ENCODE data around the gene XYLB. TPM values are rescaled to one million over a fixed set of nuclear protein-coding genes. Genes with fewer than 3 reads are reported as not detected.
A peak's percentile ranks its signal among the peaks of the same experiment; 100 is the strongest.
"Not testable (repeated sequence)": the region's sequence is repeated elsewhere in the genome, so short reads cannot be mapped to it uniquely, and the experiment has no call there.

The XYLB gene
- total RNA-seq, 1 donor from 2014 or later: 0.45 TPM

DNA sequence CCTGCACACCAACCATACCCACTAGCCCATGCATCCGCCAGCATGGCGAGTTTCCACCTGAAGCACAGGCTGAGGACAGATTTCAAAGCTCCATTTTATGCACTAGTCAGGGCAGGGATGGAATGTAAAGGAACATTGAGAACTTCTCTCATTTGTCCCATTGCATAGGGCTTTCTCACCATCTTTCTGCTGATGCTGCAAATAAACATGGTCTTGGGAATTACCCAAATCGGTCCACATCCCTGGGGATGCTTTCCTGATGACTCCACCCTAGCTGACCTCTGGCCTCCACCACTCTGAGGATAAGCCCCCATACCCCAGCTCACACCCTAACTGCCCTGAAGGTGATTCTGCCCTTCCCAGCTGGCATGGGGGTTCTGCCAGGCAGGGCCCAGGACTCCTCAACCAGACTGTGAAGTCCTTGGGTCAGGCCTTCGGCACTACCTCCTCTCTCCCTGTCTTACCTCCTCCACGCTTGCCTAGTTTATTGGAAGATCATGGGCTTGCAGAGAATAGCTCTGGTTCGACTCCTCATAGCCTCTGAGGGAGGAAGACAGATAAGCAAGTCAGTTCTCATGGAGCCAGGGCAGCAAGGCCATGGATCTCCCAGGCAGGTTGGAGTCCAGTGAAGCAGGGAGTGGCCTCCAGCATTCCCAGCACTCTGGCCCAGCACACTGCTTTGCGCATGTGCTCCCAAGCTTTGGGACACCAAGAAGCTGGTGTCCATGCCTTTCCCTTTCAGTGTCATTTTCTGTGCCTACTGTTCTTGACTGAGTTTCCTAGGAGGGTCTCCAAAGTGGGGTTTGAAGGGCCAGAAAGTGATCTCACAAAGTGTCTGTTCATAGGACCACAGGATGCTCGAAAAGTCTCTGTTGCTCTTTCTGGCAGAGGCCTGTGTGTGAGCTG lies 27.6 kb upstream of the XYLB start:
- intact Hi-C loops (cut with micrococcal nuclease): no loop called here
- ATAC-seq (no peak), DNase-seq (no peak)

DNA sequence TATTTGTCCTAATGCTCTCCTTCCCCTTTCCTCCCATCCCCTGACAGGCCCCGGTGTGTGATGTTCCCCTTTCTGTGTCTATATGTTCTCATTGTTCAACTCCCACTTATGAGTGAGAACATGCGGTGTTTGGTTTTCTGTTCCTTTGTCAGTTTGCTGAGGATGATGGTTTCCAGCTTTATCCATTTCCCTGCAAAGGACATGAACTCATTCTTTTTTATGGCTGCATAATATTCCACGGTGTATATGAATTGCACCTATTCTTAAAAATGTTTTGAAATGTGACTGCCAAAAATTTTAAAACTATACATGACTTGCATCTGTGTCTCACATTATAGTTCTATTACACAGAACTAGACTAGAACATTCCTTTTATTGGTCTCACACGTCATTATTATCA lies 25.9 kb upstream of the XYLB start:
- ATAC-seq; intact Hi-C loops (cut with micrococcal nuclease); DNase-seq: not testable (repeated sequence)

DNA sequence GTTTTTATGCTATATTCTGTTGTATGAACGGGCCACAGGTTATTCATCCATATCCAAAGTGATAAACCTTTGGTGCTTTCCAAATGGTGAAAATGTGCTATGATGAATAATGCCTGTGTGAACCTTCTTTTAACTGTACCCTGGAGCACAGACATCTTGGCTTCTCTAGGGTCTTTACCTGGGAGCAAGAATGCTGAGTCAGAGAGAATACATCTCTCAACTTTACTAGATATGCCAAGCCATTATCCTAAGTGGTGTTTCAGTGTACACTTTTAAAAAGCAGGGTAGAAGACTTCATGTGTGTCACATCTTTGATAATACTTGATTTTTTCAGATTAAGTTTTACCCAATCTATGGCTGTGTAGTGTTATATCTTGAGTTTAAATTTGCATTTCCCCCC lies 23.5 kb upstream of the XYLB start:
- ATAC-seq: no peak
- no peak for DNase-seq
- intact Hi-C loops (cut with micrococcal nuclease): no loop called here

DNA sequence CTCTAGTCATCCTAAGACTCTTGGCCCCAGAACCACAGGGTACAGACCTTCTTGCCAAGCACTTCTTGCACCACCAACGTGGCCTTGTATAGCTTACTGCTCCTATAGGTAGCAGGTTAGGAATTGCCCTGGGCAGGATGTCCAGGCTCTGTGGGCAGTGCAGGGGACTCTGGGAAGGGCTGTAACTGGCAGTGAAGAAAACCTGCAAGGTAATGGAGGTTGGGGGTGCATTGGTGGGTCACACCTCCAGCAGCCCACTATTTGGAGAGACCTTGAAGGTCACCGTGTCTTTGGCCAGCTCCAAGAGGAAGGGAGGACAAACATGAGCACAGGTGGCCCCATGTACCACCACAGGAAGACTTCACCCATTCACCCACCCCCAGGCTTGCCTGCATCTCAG lies 21.3 kb upstream of the XYLB start:
- intact Hi-C loops (cut with micrococcal nuclease): no loop called here
- ATAC-seq (no peak), DNase-seq (no peak)

DNA sequence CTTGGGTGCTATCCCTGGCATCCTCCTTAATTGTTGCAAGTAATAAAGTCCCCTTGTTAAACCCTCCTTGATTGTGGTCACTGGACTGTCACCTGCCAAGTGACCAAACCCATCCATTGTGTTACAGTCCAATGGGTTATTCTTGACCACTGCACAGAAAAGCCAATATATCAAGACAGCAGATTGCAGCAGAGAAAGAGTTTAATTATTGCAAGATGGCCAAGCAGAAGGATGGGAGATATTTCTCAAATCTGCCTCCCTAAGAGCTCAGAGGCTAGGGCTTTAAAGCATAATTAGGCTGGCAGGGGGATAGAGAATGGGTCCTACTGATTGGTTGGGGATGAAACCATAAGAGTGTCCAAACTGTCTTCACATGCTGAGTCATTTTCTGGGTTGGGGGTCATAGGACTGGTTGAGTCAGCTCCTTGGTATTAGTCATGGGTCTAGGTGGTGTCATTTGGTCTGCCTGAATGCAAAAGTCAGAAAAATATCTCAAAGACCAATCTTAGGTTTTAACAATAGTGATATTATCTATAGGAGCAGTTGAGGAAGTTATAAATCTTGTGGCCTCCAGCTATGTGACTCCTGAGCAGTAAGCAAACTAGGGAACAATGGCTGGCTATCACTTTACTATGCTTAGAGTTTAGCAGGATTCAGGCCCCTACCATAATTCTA lies 19.1 kb upstream of the XYLB start:
- DNase-seq (no peak), ATAC-seq (no peak)
- intact Hi-C loops (cut with micrococcal nuclease): no loop called here

DNA sequence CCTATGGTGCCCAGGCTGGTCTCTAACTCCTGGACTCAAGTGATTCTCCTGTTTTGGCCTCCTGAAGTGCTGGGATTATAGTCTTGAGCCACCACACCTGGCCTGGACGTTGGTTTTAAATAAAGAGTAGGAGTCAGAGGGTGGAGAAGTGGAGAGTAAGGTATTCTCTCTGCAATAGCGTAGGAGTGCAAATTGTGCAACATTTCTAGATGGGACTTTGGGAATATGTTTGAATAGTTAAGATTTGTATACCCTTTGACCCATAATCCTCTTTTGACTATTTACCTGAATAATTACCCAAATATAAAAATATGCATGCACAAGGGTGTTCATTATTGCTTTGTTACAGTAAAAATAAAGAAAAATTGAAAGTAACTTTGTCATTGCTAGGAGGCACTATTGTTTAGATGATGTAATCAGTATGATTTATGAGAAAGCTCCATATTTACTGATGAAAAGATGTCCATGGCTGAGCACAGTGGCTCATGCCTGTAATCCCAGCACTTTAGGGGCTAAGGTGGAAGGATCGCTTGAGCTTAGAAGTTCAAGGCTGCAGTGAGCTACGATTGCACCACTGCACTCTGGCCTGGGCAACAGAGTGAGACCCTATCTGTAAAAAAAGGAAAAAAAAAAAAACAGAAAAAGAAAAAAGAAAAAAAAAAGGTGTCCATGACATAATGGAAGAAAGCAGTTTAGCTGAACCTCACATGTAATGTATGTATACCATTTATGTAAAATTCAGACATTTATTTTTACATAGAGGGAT lies 15.1 kb upstream of the XYLB start:
- no peak for ATAC-seq
- intact Hi-C loops (cut with micrococcal nuclease): no loop called here
- no peak for DNase-seq

DNA sequence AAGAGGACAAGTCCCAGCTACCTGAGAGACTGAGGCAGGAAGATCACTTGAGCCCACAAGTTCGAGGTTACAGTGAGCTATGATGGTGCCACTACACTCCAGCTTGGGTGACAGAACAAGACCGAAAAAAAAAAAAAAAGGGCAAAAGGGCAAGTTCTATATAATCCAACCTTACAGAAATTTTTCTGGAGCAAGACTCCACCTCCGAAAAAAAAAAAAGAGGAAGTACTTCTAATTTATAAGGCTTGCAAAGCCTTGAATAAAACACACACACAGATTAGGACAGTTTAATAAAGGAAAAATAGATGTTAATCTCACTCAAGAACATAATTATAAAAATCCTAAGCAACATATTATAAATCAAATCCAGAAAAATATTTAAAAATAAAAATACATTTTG lies 14.4 kb upstream of the XYLB start:
- no peak for DNase-seq
- intact Hi-C loops (cut with micrococcal nuclease): no loop called here
- no peak for ATAC-seq

DNA sequence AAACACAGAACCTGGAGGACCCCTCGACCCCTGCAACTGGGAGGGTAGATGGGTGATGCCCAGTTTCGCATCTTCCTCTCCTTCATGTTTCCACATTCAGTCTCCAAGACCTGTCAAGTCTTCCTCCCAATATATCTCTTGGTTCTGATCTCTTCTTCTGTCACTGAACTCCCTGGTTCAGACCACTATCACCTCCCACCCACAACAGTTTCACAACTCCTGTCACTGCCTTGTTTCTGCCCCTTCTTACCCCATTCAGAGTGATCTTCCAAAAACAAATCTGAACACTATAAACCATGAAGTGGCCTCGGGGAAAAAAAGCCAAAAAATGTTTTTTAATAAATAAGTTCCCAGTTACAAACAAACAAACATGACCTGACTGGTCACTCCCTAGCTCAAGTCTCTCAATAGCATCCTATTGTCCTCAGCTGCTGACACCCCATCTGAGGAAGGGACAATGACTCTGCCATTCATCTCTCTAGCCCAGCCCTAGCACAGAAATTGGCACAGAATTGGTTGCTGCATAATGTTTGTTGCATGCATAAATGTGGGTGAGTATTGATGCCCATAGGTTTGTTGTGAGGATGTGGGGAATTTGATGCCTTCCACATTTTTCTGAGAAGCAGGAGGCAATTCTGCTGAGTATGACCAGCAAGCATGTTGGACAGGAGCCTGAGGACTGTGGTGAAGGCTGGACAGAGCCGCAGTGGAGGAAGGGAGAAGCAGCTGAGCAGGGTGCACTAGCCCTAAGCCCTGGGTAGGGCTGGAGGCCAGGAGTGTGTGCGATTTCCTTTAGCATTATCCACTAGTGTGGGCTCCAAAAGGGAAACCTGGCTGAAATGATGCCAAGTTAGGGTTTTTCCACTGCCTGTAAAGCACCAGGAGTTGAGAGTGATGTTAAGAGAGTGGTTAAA lies 12.2 kb upstream of the XYLB start:
- no peak for DNase-seq
- no peak for ATAC-seq
- intact Hi-C loops (cut with micrococcal nuclease): no loop called here

DNA sequence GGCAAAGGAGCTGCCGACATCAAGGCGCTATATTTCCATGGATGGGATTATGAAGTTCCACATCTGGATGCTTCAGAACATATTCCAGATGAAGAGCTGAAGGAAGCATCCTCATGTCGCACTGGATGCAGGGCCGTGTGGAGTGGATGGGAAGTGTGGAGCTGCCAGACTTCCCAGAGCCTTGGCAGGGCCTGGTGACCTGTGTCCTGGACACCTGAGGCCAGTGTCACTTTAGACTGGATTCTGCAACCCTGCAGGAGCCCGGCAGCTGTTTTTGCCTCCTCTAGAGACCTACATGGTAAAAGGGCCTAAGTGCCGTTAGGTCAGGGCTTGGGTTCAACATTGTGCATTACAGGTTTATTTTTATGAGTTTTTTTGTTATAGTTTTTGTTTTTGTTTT lies 11.3 kb upstream of the XYLB start:
- no peak for DNase-seq
- ATAC-seq: no peak
- intact Hi-C loops (cut with micrococcal nuclease): no loop called here

DNA sequence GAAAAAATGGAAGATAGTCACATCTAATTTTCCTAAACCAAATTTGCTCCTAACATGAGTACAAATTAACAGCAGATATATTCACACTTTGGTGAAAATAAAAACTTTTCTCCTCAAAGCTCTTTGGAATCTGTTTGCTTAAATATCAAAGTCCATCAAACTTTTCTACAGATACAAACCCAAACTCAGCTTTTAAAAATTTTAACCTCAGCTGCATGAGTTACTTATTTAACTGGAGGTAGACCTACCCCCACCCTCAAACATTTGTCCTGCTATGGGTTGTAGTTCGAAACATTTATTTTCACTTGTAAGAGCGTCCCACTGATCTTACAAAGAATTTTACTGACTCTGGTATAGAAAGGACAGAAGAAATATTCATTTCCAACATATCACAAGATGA lies 8.9 kb upstream of the XYLB start:
- intact Hi-C loops (cut with micrococcal nuclease): no loop called here
- no peak for ATAC-seq

DNA sequence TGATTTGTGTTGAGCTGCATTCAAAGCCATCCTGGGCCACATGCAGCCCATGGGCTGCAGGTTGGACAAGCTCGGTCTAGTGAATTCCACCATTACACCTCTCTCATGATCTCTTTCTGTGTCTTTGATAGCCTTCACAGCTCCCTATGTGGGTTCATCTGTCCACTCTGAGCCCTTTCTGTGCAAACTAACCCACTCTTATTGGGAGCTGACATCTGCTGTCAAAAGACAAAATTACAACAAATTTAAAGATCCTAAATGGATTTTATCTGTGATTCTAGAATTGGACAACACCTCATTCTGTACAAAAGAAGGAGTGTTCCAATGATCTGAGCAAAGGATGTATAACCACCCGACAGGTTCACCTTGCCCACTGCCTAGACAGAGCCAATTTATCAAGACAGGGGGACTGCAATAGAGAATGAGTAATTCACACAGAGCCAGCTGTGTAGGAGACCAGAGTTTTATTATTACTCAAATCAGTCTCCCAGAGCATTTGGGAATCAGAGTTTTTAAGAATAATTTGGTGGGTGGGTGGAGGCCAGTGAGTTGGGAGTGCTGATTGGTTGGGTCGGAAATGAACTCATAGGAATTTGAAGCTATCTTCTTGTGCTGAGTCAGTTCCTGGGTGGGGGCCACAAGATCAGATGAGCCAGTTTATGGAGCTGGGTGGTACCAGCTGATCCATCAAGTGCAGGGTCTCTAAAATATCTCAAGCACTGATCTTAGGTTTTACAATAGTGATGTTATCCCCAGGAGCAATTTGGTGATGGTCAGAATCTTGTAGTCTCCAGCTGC lies 2.6 kb upstream of the XYLB start:
- intact Hi-C loops (cut with micrococcal nuclease): no loop called here
- DNase-seq (no peak), ATAC-seq (no peak)

More for the DNA sequence above, 8.9 kb upstream of the XYLB start:
- no peak for DNase-seq

DNA sequence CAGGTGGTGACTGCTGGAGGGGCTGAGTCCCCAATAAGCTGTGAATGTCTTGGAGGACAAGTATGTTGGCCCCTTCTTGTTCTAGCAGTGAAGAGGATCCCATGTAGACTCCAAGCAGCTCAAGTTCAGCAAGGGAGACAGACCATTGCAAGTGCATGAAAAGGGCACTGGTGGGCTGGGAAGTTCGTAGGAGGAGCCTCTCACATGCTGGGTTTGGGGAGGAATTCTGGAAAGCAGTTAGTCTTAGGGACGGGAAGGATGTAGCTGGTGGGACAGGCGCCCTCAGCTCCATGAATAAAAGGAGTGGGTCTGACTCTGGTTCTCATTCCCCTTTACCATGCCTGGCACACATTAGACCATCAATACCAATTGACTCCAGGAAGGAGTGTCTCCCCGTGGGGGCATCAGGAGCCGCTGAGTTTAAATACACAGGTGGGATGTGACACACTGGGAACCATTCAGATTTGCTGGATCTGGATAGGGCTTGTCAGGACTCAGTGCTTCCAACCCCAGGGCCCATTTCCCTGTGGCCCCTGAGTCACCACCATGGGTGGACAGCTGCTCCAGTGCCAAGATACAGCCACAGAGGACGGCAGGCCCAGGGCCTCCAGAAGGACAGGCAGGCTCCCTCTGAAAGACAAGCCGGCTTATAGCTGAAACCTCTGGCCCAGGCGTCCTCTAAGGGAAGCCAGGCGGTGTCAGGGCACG lies 552 bp upstream of the XYLB start:
- ATAC-seq: peak; percentile 39
- DNase-seq: no peak
- intact Hi-C loops (cut with micrococcal nuclease): loop anchor here (5.0 kb wide), 1 partner anchor 136 kb away; no protein-coding TSS in a partner anchor

DNA sequence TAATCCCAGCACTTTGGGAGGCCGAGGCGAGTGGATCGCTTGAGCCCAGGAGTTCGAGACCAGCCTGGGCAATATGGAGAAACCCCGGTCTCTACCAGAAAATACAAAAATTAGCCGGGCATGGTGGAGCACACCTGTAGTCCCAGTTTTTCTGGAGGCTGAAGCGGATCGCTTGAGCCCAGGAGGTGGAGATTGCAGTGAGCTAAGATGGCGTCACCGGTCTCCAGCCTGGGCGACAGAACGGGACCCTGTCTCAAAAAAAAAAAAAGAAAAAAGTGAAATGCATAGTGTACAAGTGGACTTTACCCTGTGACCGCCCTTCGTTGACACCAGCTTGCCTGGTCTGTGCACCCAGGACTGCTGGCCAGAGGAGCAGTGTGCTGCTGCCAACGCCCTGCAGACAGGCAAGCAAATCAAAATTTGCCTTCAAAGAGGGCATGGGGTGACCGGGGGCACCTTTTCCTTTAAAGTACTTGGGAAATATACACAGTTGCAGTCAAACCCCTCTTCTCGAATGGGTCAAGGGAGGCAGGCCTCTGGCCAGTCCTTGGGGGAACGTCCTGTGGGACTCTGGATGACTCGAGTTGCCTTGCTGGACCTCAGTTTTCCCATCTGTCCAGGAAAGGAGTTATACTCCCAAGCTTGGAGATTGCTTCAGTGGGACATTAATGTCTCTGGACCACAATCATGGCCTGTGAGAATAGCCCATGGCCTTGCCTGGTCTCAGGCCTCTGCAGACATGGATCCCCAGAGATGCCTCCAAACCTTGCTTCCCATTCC lies 1.0 kb downstream of the XYLB start:
- intact Hi-C loops (cut with micrococcal nuclease): loop anchor here (5.0 kb wide), 1 partner anchor 135 kb away; no protein-coding TSS in a partner anchor
- DNase-seq (no peak), ATAC-seq (no peak)

DNA sequence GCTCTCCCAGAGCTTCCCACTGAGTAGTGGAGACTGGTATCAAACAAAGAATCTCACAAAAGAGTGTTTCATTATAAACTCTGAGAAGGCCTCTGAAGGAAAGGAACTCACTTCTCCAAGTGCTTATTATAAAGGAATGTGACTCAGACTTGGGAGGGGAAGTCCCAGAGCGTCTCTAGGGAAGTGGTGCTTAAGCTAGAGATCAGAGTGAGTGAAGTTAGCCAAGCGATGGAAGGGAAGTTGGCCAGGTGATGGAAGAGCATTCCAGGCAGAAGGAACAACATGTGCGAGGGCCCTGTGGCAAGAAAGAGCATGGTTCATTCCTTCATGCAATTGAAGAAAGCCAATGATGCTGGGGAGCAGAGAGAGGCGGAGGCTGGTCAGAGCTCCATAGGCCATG lies 2.3 kb downstream of the XYLB start:
- ATAC-seq (no peak), DNase-seq (no peak)
- intact Hi-C loops (cut with micrococcal nuclease): loop anchor here (5.0 kb wide), 1 partner anchor 133 kb away; no protein-coding TSS in a partner anchor

DNA sequence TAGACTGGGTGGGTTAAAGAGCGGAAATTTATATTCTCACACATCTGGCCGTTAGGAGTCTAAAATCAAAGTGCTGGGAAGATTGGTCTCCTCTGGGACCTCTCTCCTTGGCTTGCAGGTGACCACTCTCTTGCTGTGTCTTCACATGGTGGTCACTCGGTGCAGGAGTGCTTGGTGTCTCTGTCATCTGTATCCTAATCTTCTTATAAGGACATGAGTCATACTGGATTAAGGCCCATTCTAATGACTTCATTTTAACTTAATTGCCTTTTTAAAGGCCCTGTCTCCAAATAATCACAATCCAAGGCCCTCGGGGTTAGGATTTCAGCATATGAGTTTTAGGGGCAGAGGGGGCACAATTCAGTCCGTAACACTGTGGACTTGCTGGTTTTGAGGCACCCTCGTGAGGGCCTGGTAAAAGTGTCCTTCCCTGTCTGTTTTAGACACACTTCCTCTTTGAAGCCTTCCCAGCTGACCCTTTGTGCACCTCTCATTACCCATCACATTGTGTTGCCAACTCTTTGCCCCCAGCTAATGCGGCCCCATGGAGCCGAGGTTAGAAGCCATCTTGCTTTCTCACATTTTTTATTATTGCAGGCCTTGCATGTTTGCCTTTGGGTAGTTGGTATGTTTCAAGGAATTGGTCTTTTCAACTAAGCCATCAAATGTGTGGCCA lies 3.2 kb downstream of the XYLB start:
- DNase-seq: no peak
- ATAC-seq: no peak
- intact Hi-C loops (cut with micrococcal nuclease): loop anchor here (5.0 kb wide), 1 partner anchor 132 kb away; no protein-coding TSS in a partner anchor

DNA sequence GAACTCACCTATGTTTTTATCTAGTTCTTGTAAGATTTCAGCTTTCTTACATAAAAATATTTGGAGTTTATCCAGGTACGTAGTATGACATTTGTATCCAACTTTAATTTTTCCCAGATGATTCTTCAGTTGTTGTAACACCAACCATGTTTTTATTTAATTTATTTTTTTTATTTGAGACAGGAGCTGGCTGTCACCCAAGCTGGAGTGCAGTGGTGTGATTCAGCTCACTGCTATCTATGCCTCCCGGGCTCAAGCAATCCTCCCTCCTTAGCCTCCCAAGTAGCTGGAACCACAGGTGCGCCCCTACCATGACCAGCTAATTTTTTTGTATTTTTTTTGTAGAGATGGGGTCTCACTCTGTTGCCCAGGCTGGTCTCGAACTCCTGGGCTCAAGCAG lies 6.6 kb downstream of the XYLB start:
- DNase-seq (no peak), ATAC-seq (no peak)
- intact Hi-C loops (cut with micrococcal nuclease): no loop called here

Measured in left ventricle myocardium superior (tissue), 1 donor.